GM18868 (cell line): ENCODE measurements around the gene SUSD5.

Experiments
- ATAC-seq: cut with Tn5 transposase; IDR thresholded peaks from one replicate; pipeline ENCODE4 v1.9.1; 2021; ENCODE audit warnings: mild to moderate bottlenecking, moderate library complexity; ENCODE audit not compliant: unreplicated experiment

The SUSD5 gene

DNA sequence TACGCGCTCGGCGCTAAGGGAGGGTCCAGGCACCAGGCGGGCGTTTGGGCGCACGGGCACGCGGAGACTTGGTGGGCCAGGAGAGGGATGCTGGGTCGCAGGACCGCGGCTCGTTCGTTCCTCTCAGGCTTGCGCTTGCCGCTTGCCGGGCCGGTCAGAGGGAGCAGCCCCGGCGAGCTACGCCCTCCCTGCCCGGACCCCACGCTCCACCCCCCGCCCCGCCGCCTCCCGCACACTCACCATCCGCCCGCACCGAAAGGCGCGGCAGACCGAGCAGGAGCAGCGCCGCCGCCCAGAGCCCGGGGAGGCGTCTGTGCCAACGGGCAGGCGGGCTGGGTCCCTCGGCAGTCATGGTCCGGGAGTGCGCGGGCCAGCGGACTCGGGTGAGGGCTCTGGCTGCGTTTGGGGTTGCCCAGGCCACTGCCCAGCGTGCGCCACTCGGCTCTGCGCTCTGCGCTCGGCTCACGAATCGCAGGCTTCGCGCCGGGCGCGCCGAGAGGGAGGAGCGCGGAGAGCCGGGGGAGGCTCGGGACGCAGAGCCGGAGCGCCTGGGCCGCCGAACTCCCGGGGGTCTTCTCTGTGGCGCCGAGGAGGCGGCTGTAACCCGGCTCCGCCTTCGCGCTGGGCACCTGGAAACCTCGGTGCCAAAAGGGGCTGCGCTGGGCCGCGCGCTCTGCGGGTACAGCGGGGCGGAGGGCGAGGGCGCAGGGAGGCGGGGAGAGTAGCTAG, at the start of gene SUSD5:
Gene SUSD5 (minus strand): TSS at position 365 of the 729 bp plus-strand sequence. CDS start 13 bp downstream, at position 352.
- ATAC-seq: no peak

DNA sequence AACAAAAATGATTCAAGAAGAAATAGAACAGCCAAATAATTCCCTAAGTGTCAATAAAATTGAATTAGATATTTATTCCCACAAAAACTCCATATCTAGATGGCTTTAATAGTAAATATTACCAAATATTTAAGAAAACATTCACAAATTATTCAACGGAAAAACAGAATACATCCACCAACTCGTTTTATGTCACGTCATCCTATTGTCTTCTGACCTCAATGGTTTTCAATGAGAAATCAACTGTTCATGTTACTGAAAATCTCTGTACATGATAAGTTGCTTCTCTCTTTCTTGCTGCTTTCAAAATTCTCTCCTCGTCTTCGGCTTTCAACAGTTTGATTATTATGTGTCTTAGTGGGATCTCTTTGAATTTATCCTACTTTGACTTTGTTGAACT, 41.5 kb upstream of the SUSD5 start:
- no peak for ATAC-seq

- ATAC-seq: no peak
Observed at GRCh38 chr3:33256249-33256648, 37.6 kb upstream of the SUSD5 start.

GRCh38 chr3:33250712-33251111, 32.1 kb upstream of the SUSD5 start:
- no peak for ATAC-seq

- no peak for ATAC-seq
Observed at GRCh38 chr3:33246786-33247185, 28.2 kb upstream of the SUSD5 start.

DNA sequence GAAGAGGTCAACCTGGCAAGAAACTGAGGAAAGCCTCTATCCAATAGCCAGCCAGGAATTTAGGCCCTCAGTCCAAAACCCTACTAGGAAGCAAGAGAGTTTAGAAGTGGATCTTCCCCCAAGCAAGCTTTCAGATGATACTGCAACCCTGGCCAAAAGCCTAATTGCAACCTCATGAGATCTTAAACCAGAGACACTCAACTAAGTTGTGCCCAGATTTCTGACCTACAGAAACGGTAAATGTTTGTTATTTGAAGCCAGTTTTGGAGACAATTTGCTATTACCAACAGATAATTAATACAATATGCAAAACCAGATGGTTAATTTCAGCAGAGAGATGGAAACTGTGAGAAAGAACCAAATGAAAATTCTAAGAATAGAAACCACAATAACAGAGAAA, 21.7 kb upstream of the SUSD5 start:
- ATAC-seq: no peak

- ATAC-seq: no peak
Observed at GRCh38 chr3:33238923-33239322, 20.3 kb upstream of the SUSD5 start.

GRCh38 chr3:33237439-33237838, 18.8 kb upstream of the SUSD5 start:
- ATAC-seq: no peak

GRCh38 chr3:33236005-33236404, 17.4 kb upstream of the SUSD5 start:
- no peak for ATAC-seq

DNA sequence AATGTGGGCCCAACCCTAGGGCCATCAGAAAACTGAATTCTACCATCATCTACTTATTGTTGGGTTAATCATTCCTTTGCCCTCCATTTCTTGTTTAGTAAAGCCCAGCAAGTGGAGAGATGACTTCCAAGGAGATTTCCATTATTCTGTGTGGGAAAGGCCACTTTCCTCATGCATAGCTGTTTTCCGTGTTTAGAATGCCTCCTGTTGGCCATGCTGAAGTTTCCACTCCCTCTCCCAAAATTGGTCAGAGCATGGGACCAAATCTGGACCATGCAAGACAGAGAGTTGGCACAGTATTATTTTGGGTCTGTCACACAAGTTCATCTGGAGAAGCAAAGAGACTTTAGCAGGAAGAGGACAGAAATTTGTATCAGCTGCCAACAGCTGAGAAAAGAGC, 15.3 kb upstream of the SUSD5 start:
- no peak for ATAC-seq

DNA sequence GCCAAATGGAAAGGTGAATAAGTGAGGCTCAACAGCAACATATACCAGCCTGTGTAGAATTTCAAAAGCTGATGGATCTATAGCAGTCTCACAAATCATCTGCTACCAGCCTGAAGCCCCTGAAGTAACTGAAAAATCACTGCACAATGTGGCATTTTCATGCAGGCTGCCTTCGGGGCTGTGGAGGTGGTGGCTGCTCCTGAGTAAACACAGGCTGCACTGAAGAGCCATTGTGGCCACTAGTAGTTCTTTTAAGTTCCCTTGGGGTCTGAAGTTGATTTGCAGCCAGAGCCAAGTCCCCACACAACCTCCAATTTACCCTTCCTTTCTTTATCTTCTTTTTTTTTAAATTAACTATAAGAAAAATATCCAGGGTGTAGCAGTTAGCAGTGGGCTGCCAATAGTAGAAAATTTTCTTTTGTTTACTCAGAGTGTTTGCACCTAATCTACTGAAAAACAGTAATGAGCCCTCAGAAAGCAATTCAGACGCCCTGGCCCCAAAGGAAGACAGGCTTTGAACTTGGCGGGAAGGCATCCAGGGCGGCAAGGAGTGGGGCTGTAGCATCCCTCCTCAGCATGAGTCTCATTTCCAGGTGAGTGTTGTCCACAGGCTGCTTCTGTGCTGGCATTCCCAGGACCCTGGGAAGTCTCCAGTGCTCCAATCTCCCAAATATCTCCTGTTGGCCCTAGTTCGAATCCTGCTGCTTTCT, 13.3 kb upstream of the SUSD5 start:
- no peak for ATAC-seq

- ATAC-seq: no peak
Observed at GRCh38 chr3:33229947-33230346, 11.3 kb upstream of the SUSD5 start.

- no peak for ATAC-seq
Observed at GRCh38 chr3:33229066-33229465, 10.5 kb upstream of the SUSD5 start.

GRCh38 chr3:33221241-33221640, 2.6 kb upstream of the SUSD5 start:
- no peak for ATAC-seq

- no peak for ATAC-seq
Observed at GRCh38 chr3:33219175-33219487, 521 bp upstream of the SUSD5 start.

- ATAC-seq: no peak
Observed at GRCh38 chr3:33217866-33218445, 654 bp downstream of the SUSD5 start.

- no peak for ATAC-seq
Observed at GRCh38 chr3:33215739-33216138, 2.9 kb downstream of the SUSD5 start.

- no peak for ATAC-seq
Observed at GRCh38 chr3:33212406-33212805, 6.2 kb downstream of the SUSD5 start.

DNA sequence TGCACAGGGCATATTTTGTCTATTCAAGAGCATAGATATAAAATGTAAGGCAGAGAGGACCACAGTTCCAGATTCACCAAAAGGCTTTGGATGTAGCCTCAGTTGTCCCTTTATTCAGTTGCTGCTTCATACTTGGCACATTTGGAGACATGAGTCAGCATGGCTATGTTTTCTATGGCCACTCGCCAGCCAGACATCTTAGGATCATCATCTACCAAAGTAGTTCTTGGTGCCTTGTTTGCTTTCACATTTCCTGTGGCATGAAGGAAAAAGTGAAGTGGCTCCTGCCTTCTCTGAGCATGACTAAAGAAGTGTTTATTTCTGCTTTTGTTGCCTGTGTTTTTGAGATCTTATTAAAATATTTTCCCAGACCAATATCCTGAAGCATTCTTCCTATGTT, 7.2 kb downstream of the SUSD5 start:
- ATAC-seq: no peak

DNA sequence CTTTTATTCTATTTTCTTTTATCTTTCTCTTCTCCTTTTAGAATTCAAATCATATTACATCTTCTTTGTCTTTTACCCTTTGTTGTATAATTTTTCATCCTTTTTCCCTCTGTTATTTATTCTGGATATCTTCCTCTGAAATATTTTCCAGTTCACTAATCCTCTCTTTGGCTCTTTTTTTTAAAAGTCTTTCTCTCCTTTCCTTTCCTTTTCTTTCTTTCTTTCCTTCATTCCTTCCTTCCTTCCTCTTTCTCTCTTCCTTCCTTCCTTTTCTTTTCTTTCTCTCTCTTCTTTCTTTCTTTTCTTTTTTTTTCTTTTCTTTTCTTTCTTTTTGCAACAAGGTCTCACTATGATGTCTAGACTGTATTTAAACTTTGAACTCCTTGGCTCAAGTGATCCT, 9.3 kb downstream of the SUSD5 start:
- ATAC-seq: no peak

- no peak for ATAC-seq
Observed at GRCh38 chr3:33202711-33203457, 15.7 kb downstream of the SUSD5 start.

GRCh38 chr3:33201195-33201594, 17.4 kb downstream of the SUSD5 start:
- no peak for ATAC-seq
